Adipocyte (in vitro differentiated cells): ENCODE data around the gene PROK2.

ENCODE experiments used
- DNase-seq: peaks from one replicate; pipeline ENCODE4 v3.0.0-alpha.2; 2015; ENCODE audit warnings: low read depth
- H3K27me3 ChIP-seq: replicated peaks from 2 replicates; pipeline ENCODE4 v1.7.0; 2013; ENCODE audit warnings: mild to moderate bottlenecking, low read length, moderate library complexity; ENCODE audit not compliant: control insufficient read depth, insufficient read depth
- H3K36me3 ChIP-seq: 2 replicates; pipeline ENCODE4 v1.7.0; 2013; ENCODE audit warnings: low read length, mild to moderate bottlenecking, moderate library complexity; ENCODE audit not compliant: control insufficient read depth, insufficient read depth, severe bottlenecking
- H3K4me1 ChIP-seq: 2 replicates; pipeline ENCODE4 v1.7.0; 2013; ENCODE audit warnings: mild to moderate bottlenecking, low read length, moderate library complexity; ENCODE audit not compliant: control insufficient read depth, insufficient read depth
- H3K4me3 ChIP-seq: 2 replicates; pipeline ENCODE4 v1.7.0; 2013; ENCODE audit warnings: mild to moderate bottlenecking, low read length, moderate library complexity
- H3K9ac ChIP-seq: 2 replicates; pipeline ENCODE4 v1.7.0; 2013; ENCODE audit warnings: mild to moderate bottlenecking, low read length, moderate library complexity
- H3K9me3 ChIP-seq: 2 replicates; pipeline ENCODE4 v1.7.0; 2013; ENCODE audit warnings: mild to moderate bottlenecking, low read length, moderate library complexity; ENCODE audit not compliant: control insufficient read depth

PROK2 gene

GRCh38 chr3:71786217-71786549 is 1.2 kb upstream of the PROK2 start:
- H3K9me3 ChIP-seq: no peaks in the 10 kb centered on the region
- H3K4me1 ChIP-seq: peaks cover 13% of the 10 kb centered on the region
- H3K36me3 ChIP-seq: no peaks in the 10 kb centered on the region
- no peak for DNase-seq
- H3K4me3 ChIP-seq: no peak overlapping the region
- no peak overlapping the region for H3K9ac ChIP-seq
- peaks cover 57% of the 10 kb centered on the region for H3K27me3 ChIP-seq

GRCh38 chr3:71785532-71786216 is 726 bp upstream of the PROK2 start:
- Histone ChIP-seq H3K36me3 (no peaks in the 10 kb centered on the region), H3K9ac (no peak overlapping the region), H3K27me3 (peaks cover 61% of the 10 kb centered on the region), H3K9me3 (no peaks in the 10 kb centered on the region), H3K4me3 (no peak overlapping the region), H3K4me1 (peaks cover 13% of the 10 kb centered on the region)
- DNase-seq: no peak

- DNase-seq: no peak
- Histone ChIP-seq H3K4me3 (peak overlapping the region; percentile 57), H3K9me3 (no peaks in the 10 kb centered on the region), H3K27me3 (peaks cover 57% of the 10 kb centered on the region), H3K9ac (no peak overlapping the region), H3K4me1 (peaks cover 13% of the 10 kb centered on the region), H3K36me3 (no peaks in the 10 kb centered on the region)
Measured at GRCh38 chr3:71784201-71784913, 591 bp downstream of the PROK2 start.

- no peak overlapping the region for H3K9ac ChIP-seq
- H3K9me3 ChIP-seq: no peaks in the 10 kb centered on the region
- H3K4me1 ChIP-seq: peaks cover 13% of the 10 kb centered on the region
- H3K36me3 ChIP-seq: no peaks in the 10 kb centered on the region
- DNase-seq: no peak
- H3K27me3 ChIP-seq: peaks cover 50% of the 10 kb centered on the region
- H3K4me3 ChIP-seq: no peak overlapping the region
Measured at GRCh38 chr3:71783152-71783551, 1.8 kb downstream of the PROK2 start.

- peaks cover 46% of the 10 kb centered on the region for H3K27me3 ChIP-seq
- peaks cover 4% of the 10 kb centered on the region for H3K4me1 ChIP-seq
- no peaks in the 10 kb centered on the region for H3K36me3 ChIP-seq
- H3K9me3 ChIP-seq: no peaks in the 10 kb centered on the region
- H3K4me3 ChIP-seq: no peak overlapping the region
- no peak overlapping the region for H3K9ac ChIP-seq
- no peak for DNase-seq
Measured at GRCh38 chr3:71780430-71780829, 4.5 kb downstream of the PROK2 start.

- Histone ChIP-seq H3K9ac (no peak overlapping the region), H3K27me3 (peaks cover 49% of the 10 kb centered on the region), H3K4me1 (peaks cover 4% of the 10 kb centered on the region), H3K4me3 (no peak overlapping the region), H3K36me3 (no peaks in the 10 kb centered on the region), H3K9me3 (no peaks in the 10 kb centered on the region)
- DNase-seq: no peak
Measured at GRCh38 chr3:71779674-71780377, 5.1 kb downstream of the PROK2 start.

GRCh38 chr3:71778353-71778752 is 6.6 kb downstream of the PROK2 start:
- H3K27me3 ChIP-seq: peaks cover 44% of the 10 kb centered on the region
- H3K36me3 ChIP-seq: no peaks in the 10 kb centered on the region
- H3K9me3 ChIP-seq: no peaks in the 10 kb centered on the region
- DNase-seq: no peak
- no peaks in the 10 kb centered on the region for H3K4me1 ChIP-seq
- H3K9ac ChIP-seq: no peak overlapping the region
- no peak overlapping the region for H3K4me3 ChIP-seq

- H3K27me3 ChIP-seq: peaks cover 26% of the 10 kb centered on the region
- H3K4me3 ChIP-seq: no peak overlapping the region
- no peak for DNase-seq
Measured at GRCh38 chr3:71776538-71776937, 8.4 kb downstream of the PROK2 start.

GRCh38 chr3:71771884-71772283 is 13.1 kb downstream of the PROK2 start:
- no peaks in the 10 kb centered on the region for H3K9me3 ChIP-seq
- no peak overlapping the region for H3K4me3 ChIP-seq
- H3K9ac ChIP-seq: no peak overlapping the region
- peaks cover 23% of the 10 kb centered on the region for H3K27me3 ChIP-seq
- H3K4me1 ChIP-seq: no peaks in the 10 kb centered on the region
- H3K36me3 ChIP-seq: no peaks in the 10 kb centered on the region
- no peak for DNase-seq

More at GRCh38 chr3:71776538-71776937, 8.4 kb downstream of the PROK2 start:
- Histone ChIP-seq H3K9me3 (no peaks in the 10 kb centered on the region), H3K4me1 (no peaks in the 10 kb centered on the region), H3K36me3 (no peaks in the 10 kb centered on the region), H3K9ac (no peak overlapping the region)

- Histone ChIP-seq H3K4me1 (no peaks in the 10 kb centered on the region), H3K4me3 (no peak overlapping the region), H3K9me3 (no peaks in the 10 kb centered on the region), H3K9ac (no peak overlapping the region), H3K27me3 (peaks cover 27% of the 10 kb centered on the region), H3K36me3 (no peaks in the 10 kb centered on the region)
- no peak for DNase-seq
Measured at GRCh38 chr3:71771126-71771525, 13.8 kb downstream of the PROK2 start.

- H3K36me3 ChIP-seq: no peaks in the 10 kb centered on the region
- DNase-seq: no peak
- H3K4me3 ChIP-seq: no peak overlapping the region
- no peaks in the 10 kb centered on the region for H3K4me1 ChIP-seq
- H3K9me3 ChIP-seq: no peaks in the 10 kb centered on the region
- peaks cover 55% of the 10 kb centered on the region for H3K27me3 ChIP-seq
- H3K9ac ChIP-seq: no peak overlapping the region
Measured at GRCh38 chr3:71763426-71763825, 21.5 kb downstream of the PROK2 start.
